HepG2 (cell line): ENCODE results near the gene TMEM129. TPM values are rescaled to one million over a fixed set of nuclear protein-coding genes. Genes with fewer than 3 reads are reported as not detected.

ENCODE experiments used
- ARID2 ChIP-seq: sonication (generic); formaldehyde crosslinking; IDR thresholded peaks from 2 replicates; pipeline ENCODE4 v1.8.1; 2022; ENCODE audit warnings: mild to moderate bottlenecking, missing genetic modification reagents, borderline replicate concordance
- BCL6 ChIP-seq: IDR thresholded peaks from 2 replicates; pipeline ENCODE4 v1.6.1; 2016; ENCODE audit warnings: missing genetic modification reagents, missing compliant biosample characterization
- DBP ChIP-seq: sonication (generic); formaldehyde crosslinking; IDR thresholded peaks from 2 replicates; pipeline ENCODE4 v1.4.0; 2020; ENCODE audit warnings: missing genetic modification reagents; ENCODE audit errors: not compliant biosample characterization
- FOSL2 ChIP-seq: sonication (generic); formaldehyde crosslinking; IDR thresholded peaks from 2 replicates; pipeline ENCODE4 v1.4.0; 2020; ENCODE audit warnings: missing genetic modification reagents
- FOXO1 ChIP-seq: sonication (generic); formaldehyde crosslinking; IDR thresholded peaks from 2 replicates; pipeline ENCODE4 v1.4.0; 2020; ENCODE audit warnings: missing genetic modification reagents
- FOXP1 ChIP-seq, 2 experiments: fragments of 450-650 bp in 1 of 2; IDR thresholded peaks; 2 replicates each; pipeline ENCODE4 v1.6.1; 2017 to 2018; ENCODE audit warnings: antibody characterized with exemption in 1 of 2
- HNF4G ChIP-seq, 2 experiments: sonication (generic) in 1 of 2; formaldehyde crosslinking in 1 of 2; IDR thresholded peaks; 2 replicates each; pipeline versions ENCODE4 v1.4.0 to v1.6.1; 2011 to 2020; ENCODE audit warnings: borderline replicate concordance in 2 of 2, low read depth in 2 of 2, mild to moderate bottlenecking in 2 of 2, low read length in 1 of 2, missing genetic modification reagents in 1 of 2, moderate library complexity in 1 of 2
- HOXA7 ChIP-seq: sonication (generic); formaldehyde crosslinking; IDR thresholded peaks from 2 replicates; pipeline ENCODE4 v1.8.1; 2022; ENCODE audit warnings: mild to moderate bottlenecking, missing genetic modification reagents, moderate library complexity
- ISL2 ChIP-seq: sonication (generic); formaldehyde crosslinking; IDR thresholded peaks from 2 replicates; pipeline ENCODE4 v1.5.0; 2020; ENCODE audit warnings: missing genetic modification reagents
- NCOA1 ChIP-seq: sonication (generic); formaldehyde crosslinking; IDR thresholded peaks from 2 replicates; pipeline ENCODE4 v1.9.0; 2021; ENCODE audit warnings: missing genetic modification reagents
- RORA ChIP-seq: sonication (generic); formaldehyde crosslinking; IDR thresholded peaks from 2 replicates; pipeline ENCODE4 v1.5.0; 2020; ENCODE audit warnings: mild to moderate bottlenecking, missing genetic modification reagents, moderate library complexity
- YEATS4 ChIP-seq: sonication (generic); formaldehyde crosslinking; IDR thresholded peaks from 2 replicates; pipeline ENCODE4 v1.4.0; 2020; ENCODE audit warnings: missing genetic modification reagents, borderline replicate concordance
- YY1 ChIP-seq: IDR thresholded peaks from 2 replicates; pipeline ENCODE4 v1.6.1; 2011; ENCODE audit warnings: low read length, low read depth, moderate library complexity, mild to moderate bottlenecking; ENCODE audit not compliant: insufficient read depth, insufficient replicate concordance
- ZBTB33 ChIP-seq: sonication (generic); formaldehyde crosslinking; IDR thresholded peaks from 2 replicates; pipeline ENCODE4 v1.4.0; 2020; ENCODE audit warnings: missing genetic modification reagents
- ZFP91 ChIP-seq: sonication (generic); formaldehyde crosslinking; IDR thresholded peaks from 2 replicates; pipeline ENCODE4 v1.9.0; 2022; ENCODE audit warnings: missing genetic modification reagents, mild to moderate bottlenecking, borderline replicate concordance
- ZNF207 ChIP-seq: fragments of 450-650 bp; IDR thresholded peaks from 2 replicates; pipeline ENCODE4 v1.6.1; 2016; ENCODE audit warnings: antibody characterized with exemption, borderline replicate concordance
- ZNF678 ChIP-seq: sonication (generic); formaldehyde crosslinking; IDR thresholded peaks from 2 replicates; pipeline ENCODE4 v1.4.0; 2020; ENCODE audit warnings: mild to moderate bottlenecking, missing genetic modification reagents
- polyA plus RNA-seq, 8 experiments: library from polyadenylated mRNA; depleted of rRNA in 3 of 8; stranded (reverse) in 7 of 8; unstranded in 1 of 8; fragments of >200 nt; fragmentation: Illumina TruSeq in 4 of 8; extraction: Trizol in 4 of 8; gene quantifications; 2 replicates each; pipeline versions ENCODE4 v1.2.1 to v1.2.3, GENCODE V29; 2011 to 2016; ENCODE audit warnings: low read depth in 4 of 8, missing spikeins in 1 of 8, mixed read lengths in 1 of 8; ENCODE audit not compliant: insufficient read depth in 1 of 8
- total RNA-seq, 5 experiments: library from RNA; depleted of rRNA; stranded (reverse); fragments of >200 nt; fragmentation: Illumina TruSeq; extraction: Trizol; gene quantifications; 2 replicates each; pipeline ENCODE4 v1.2.3, GENCODE V29; 2016; ENCODE audit warnings: low read depth in 1 of 5

Gene TMEM129
- total and polyA plus RNA-seq, 2 of the 13 experiments (the other 11 are each of a cell fraction or from before 2014, with no cell fraction given), result 19.0 to 25.8 TPM

GRCh38 chr4:1746919-1747602 lies 25.9 kb upstream of the TMEM129 start (continued):
- TF ChIP-seq ZBTB33 (CRISPR knock-in tag) (no peak), ZFP91 (CRISPR knock-in tag) (peak; percentile 69), ZNF678 (peak; percentile 78; the same call in 1 of the 2 replicates), ZNF207 (no peak), RORA (CRISPR knock-in tag) (no peak), BCL6 (CRISPR knock-in tag) (peak; percentile 56), YY1 (peak; percentile 22), DBP (CRISPR knock-in tag) (peak; percentile 81), FOXO1 (CRISPR knock-in tag) (peak; percentile 95), YEATS4 (peak; percentile 62; the same call in 1 of the 2 replicates), ISL2 (peak; percentile 87), NCOA1 (CRISPR knock-in tag) (no peak), ARID2 (peak; percentile 90), HOXA7 (CRISPR knock-in tag) (no peak), FOSL2 (no peak), HNF4G (IDR thresholded peaks at IDR 0.05; ENCODE audit: borderline replicate concordance, low read depth, low read length) (no peak), HNF4G (CRISPR knock-in tag; IDR thresholded peaks at IDR 0.05; ENCODE audit: borderline replicate concordance, low read depth) (peak; percentile 71; the same call in 1 of the 2 replicates), FOXP1 (IDR thresholded peaks at IDR 0.05) (no peak; the same call in 1 of the 2 replicates), FOXP1 (CRISPR knock-in tag; IDR thresholded peaks at IDR 0.05) (peak; percentile 44; the same call in 1 of the 2 replicates)
